GM20431 (cell line): ENCODE measurements around the gene C11orf97.

Experiments
- in situ Hi-C: fragments of 300-500 bp; cut with MseI, MboI; formaldehyde crosslinking; loops from one replicate; pipeline ENCODE4 v1.15.0; 2020; ENCODE audit warnings: low sequenced_read_pairs; ENCODE audit not compliant: unreplicated experiment

Gene C11orf97

GRCh38 chr11:94521684-94522083 is 9.4 kb downstream of the C11orf97 start:
- in situ Hi-C loops: loop anchor here (10.0 to 25.0 kb wide), 2 partner anchors 83 to 366 kb away; no protein-coding TSS in a partner anchor

DNA sequence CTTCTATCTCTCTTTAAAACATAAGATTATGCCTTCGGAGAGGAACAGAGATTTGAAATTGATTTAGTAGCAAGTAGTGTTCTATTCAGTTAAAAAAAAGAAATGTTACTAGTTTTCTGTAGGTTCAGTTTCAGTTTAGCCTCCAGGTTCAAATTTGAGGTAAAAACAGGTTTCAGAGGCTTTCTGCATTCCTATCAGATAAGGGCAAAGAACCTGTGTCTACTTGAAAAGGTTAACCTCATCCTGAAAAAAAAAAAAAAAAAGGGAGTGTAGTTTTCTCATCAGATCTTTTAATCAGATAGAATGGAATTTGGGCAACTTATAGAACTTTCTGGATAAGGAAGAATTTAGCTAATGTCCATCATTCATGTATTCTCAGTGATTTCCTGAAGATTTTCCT is 12.1 kb downstream of the C11orf97 start:
- in situ Hi-C loops: loop anchor here (10.0 to 25.0 kb wide), 2 partner anchors 80 to 363 kb away; no protein-coding TSS in a partner anchor

GRCh38 chr11:94525546-94526324 is 13.5 kb downstream of the C11orf97 start:
- in situ Hi-C loops: loop anchor here (10.0 kb wide), 1 partner anchor 79 kb away; no protein-coding TSS in a partner anchor

DNA sequence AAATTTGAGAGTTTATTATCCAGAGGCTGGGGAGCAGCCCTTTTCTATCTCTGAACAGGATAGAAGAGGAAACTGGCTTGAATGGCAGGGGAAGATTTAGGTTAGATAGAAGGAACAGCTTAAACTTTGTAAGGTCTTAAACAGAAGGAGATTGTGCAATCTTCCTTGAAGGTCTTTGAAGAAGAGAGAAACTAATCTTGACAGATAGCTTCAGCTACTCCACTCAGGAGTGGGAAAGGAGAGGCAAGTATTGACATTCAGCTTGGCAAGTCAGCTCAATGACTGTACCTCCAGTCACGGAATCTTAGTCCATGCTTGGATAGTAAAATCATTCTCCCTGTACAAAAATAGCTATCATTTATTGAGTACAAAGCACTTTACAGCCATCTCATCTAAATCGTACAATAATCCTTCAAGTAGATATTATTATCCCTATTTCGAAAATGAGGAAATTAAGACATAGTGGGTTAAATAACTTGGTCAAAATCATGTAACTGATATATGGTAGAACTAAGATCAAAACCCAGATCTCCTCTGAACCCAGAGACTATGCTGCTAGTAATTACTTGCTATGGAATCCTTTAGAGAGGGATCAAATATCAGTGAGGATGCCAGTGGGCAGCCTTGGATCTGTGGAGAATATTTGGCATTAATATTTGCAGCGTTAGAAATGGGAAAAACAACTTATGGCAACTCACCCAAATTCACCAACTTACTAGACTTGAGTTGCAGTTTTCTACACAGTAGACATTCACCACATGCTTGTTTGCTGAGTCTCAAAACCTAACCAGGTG is 14.6 kb downstream of the C11orf97 start:
- in situ Hi-C loops: loop anchor here (10.0 kb wide), 1 partner anchor 78 kb away; no protein-coding TSS in a partner anchor

DNA sequence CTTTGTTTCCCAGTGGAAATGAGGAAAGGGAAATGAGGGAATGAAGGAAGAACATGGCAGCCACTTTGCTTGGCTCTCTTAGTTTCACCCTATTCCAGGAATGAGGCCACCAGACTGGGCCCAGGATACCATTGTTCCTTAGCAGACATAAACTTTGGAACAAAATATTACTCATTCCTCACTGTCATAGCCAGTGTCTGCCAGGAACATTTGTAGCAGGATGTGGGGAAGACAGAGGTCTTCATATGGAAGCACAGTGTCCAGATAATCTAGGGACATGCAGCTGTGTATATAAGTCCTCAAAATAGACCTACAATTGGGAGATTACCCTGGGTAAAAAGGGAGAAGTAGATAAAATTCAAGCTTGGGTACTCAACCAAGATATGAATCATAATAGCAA is 16.3 kb downstream of the C11orf97 start:
- in situ Hi-C loops: loop anchor here (10.0 kb wide), 1 partner anchor 76 kb away; no protein-coding TSS in a partner anchor

GRCh38 chr11:94532211-94532610 is 19.9 kb downstream of the C11orf97 start:
- in situ Hi-C loops: no loop called here

DNA sequence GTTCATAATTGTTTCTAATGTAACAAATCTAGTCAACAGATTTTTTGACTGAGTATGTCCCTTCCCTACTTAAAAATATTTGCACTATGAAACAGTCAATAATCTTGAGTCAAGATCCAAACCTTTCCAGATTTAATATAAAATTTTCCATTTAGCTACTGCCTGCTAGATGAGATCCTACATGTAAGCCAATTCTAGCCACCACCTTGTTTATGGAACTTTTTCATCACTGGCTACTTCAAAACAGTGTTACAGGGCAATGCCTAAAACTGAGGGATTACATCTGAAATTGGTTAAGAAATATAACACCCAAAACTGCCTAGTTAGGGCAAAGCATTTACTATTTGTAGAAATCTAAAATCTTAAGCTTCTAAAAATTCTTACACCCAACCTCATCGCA is 20.9 kb downstream of the C11orf97 start:
- in situ Hi-C loops: no loop called here

DNA sequence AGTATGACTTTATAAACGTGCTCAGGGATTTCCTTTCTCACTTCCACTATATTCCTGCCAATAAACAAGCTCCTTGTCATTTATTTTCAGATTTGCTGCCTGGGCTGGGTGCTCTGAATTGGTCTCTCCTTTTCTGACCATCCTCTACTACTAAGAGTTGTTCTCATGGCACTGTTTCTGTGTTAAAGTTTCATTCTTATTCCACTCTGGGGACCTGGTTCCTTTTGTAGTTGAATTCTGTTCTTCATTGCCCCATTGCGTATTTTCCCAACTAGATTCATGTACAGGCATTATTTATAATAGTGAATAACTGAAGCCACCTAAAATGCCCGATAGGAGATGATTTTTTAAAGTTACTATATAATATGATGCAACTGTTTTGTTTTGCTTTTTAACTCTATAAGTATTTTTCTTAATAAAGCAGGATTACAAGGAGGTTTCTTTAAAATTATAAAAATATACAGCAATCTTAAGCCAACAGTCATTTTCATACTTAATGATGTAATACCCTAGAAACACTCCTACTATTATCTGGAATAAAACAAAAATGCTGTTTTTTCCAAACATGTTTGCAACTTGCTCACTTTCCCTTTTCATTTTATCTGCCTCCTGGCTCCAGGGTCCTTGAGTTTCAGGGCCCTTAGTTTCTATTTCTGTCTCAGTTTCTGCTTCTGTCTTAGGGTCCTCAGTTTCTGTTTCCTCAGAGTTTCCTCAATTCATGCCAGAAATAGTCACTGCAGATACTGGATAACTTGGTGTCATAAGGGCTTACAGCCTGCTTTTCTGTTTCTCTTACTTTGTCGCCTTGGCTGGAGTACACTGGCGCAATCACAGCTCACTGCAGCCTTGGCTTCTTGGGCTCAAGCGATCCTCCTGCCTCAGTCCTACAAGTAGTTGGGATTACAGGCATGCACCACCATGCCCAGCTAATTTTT is 21.7 kb downstream of the C11orf97 start:
- in situ Hi-C loops: no loop called here

DNA sequence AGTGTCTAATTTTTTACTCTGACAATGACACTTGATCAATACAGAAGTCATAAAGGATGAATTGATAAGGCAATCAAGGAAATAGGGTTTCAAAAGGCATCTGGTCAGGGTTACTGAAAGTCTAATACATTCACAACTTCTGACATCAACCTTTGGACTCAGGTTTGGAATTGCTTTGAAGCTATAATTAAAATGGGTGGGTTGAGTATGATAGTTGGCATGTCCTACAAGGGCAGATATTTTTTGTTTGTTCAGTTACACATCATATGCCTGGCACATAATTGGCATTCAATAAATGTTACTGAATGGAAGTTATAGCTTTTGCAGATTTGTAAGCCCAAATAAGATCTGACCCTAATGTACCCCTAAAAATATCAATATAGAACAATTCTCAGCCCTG is 24.1 kb downstream of the C11orf97 start:
- in situ Hi-C loops: no loop called here

DNA sequence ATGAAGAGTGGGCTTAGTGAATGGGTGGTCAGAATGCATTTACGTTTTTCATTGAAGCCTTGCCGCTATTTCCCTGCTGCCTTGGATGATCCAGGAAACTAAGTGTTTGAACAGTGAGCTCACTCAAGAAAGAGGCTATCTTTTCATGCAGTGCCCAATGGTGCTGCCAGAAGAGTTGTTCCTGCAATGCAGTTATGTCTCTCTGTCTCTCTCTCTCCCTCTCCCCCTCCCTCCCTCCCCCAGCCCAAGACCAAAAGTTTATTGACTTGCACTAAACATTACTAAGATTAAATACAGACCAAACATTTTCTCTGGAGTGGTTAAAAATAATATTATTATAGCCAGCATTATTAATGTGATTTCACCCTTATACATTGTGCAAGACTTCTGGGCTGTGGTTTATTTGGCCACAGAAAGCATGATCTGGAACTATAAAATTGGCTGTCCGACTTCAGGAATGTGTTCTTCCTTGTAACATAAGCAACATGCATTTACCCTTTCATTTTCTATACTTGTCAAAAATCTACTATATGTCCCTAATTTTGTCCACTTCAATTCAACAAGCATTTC is 24.9 kb downstream of the C11orf97 start:
- in situ Hi-C loops: no loop called here

DNA sequence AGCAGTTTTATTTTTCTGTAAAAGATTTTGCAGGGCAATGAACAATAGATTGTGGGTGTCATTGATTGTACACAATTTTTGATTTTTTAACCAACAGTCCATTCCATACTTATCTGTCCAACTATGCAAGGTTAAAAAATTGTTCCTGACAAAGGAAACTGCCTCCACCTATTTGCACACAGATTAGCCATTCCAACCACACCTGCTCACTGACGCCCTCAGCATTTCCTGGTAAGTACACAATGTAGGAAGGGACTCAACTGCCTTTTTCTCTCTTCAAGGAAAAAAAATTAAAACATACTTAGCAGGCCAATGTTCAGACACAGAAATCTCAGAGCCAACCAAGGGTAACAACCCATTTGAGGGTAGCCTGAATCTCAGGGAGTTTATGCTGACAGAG is 27.2 kb downstream of the C11orf97 start:
- in situ Hi-C loops: no loop called here

GRCh38 chr11:94543695-94544645 is 31.7 kb downstream of the C11orf97 start, which contains the start of gene FUT4:
Gene FUT4, plus strand, starts transcription at chr11:94543921. Its CDS starts 213 bp downstream, at chr11:94544134.
- in situ Hi-C loops: no loop called here

- in situ Hi-C loops: no loop called here
These were observed 32.5 kb downstream of the C11orf97 start for GRCh38 chr11:94544646-94545263.

DNA sequence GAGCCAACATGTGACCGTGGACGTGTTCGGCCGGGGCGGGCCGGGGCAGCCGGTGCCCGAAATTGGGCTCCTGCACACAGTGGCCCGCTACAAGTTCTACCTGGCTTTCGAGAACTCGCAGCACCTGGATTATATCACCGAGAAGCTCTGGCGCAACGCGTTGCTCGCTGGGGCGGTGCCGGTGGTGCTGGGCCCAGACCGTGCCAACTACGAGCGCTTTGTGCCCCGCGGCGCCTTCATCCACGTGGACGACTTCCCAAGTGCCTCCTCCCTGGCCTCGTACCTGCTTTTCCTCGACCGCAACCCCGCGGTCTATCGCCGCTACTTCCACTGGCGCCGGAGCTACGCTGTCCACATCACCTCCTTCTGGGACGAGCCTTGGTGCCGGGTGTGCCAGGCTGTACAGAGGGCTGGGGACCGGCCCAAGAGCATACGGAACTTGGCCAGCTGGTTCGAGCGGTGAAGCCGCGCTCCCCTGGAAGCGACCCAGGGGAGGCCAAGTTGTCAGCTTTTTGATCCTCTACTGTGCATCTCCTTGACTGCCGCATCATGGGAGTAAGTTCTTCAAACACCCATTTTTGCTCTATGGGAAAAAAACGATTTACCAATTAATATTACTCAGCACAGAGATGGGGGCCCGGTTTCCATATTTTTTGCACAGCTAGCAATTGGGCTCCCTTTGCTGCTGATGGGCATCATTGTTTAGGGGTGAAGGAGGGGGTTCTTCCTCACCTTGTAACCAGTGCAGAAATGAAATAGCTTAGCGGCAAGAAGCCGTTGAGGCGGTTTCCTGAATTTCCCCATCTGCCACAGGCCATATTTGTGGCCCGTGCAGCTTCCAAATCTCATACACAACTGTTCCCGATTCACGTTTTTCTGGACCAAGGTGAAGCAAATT is 33.3 kb downstream of the C11orf97 start:
- in situ Hi-C loops: no loop called here

GRCh38 chr11:94546162-94546470 is 33.9 kb downstream of the C11orf97 start:
- in situ Hi-C loops: no loop called here

GRCh38 chr11:94546886-94547285 is 34.6 kb downstream of the C11orf97 start:
- in situ Hi-C loops: no loop called here

GRCh38 chr11:94549146-94549545 is 36.9 kb downstream of the C11orf97 start:
- in situ Hi-C loops: no loop called here
